ENCODE measurements around the gene TMEM150C. TPM values are rescaled to one million over a fixed set of nuclear protein-coding genes. Genes with fewer than 3 reads are reported as not detected.

The TMEM150C gene
- total RNA-seq, 1 donor from 2014 or later, result 7.3 TPM

DNA sequence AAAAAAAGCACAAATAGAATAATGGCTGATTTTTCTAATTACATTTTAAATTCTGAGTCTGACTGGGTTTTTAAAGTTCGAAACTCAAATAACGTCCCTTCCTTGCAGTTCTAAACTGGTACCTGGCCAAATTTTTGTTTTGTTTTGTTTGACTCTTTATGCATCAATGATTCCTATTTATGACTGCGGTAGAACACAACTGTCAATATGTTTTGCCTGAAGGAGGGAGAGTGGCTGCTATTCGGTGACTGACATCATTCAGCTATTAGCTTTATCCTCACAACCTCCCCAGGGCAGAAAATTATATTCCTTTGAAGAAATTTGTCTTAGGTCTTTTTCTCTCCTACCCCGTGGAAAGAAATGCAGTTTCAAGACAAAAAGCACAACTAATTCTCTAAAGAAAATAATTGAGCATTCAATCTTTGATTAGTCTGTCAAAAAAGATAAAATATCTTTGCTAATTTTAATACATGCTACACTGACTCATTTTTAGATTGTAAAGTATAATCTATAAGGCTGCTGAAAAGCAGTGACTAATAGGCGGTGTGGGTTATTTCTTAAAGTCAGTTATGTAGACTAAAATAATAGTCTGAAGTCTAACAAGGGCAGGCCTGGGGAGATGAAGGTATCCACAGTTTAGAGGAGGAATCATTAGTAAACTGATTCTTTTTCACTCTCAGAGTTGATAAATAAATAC, 61.9 kb downstream of the TMEM150C start:
- Mint-ChIP-seq H3K4me3 (ENCODE audit: low read depth) (no peak overlapping the region), H3K27ac (no peak overlapping the region), H3K36me3 (ENCODE audit: insufficient read depth) (peaks cover 1% of the 10 kb centered on the region), H3K27me3 (no peaks in the 10 kb centered on the region), H3K4me1 (ENCODE audit: low read depth) (peaks cover 7% of the 10 kb centered on the region), H3K9me3 (ENCODE audit: low read depth) (no peaks in the 10 kb centered on the region)
- no peak for DNase-seq (ENCODE audit: low spot score, unreplicated experiment)
- TF ChIP-seq, protein P1, sequence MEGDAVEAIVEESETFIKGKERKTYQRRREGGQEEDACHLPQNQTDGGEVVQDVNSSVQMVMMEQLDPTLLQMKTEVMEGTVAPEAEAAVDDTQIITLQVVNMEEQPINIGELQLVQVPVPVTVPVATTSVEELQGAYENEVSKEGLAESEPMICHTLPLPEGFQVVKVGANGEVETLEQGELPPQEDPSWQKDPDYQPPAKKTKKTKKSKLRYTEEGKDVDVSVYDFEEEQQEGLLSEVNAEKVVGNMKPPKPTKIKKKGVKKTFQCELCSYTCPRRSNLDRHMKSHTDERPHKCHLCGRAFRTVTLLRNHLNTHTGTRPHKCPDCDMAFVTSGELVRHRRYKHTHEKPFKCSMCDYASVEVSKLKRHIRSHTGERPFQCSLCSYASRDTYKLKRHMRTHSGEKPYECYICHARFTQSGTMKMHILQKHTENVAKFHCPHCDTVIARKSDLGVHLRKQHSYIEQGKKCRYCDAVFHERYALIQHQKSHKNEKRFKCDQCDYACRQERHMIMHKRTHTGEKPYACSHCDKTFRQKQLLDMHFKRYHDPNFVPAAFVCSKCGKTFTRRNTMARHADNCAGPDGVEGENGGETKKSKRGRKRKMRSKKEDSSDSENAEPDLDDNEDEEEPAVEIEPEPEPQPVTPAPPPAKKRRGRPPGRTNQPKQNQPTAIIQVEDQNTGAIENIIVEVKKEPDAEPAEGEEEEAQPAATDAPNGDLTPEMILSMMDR (IDR thresholded peaks at IDR 0.05; ENCODE audit: unreplicated experiment), result no peak

DNA sequence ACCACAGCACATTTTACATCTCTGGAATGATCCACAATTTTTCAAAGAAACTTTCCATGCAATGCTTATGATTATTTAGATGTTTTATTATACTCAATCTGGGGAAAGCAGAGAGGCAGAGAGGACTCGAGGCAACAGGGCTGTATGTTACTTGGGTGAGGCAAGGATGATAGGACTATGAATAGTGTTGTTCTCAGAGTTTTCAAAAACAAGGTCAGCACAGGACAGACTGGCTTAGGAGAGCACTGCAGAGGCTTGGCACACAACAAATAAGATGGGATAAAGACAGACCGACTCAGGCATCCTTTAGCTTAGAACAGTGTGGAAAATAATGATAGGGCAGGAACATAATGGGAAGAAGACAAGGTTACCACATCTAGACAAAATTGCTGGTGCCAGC, 65.4 kb downstream of the TMEM150C start:
- TF ChIP-seq, protein P1 (IDR thresholded peaks at IDR 0.05; ENCODE audit: unreplicated experiment), result no peak
- no peak overlapping the region for H3K4me3 Mint-ChIP-seq (ENCODE audit: low read depth)
- no peaks in the 10 kb centered on the region for H3K36me3 Mint-ChIP-seq (ENCODE audit: insufficient read depth)
- no peaks in the 10 kb centered on the region for H3K27me3 Mint-ChIP-seq
- H3K4me1 Mint-ChIP-seq (ENCODE audit: low read depth), result peaks cover 7% of the 10 kb centered on the region
- no peaks in the 10 kb centered on the region for H3K9me3 Mint-ChIP-seq (ENCODE audit: low read depth)
- H3K27ac Mint-ChIP-seq, result no peak overlapping the region
- no peak for DNase-seq (ENCODE audit: low spot score, unreplicated experiment)

DNA sequence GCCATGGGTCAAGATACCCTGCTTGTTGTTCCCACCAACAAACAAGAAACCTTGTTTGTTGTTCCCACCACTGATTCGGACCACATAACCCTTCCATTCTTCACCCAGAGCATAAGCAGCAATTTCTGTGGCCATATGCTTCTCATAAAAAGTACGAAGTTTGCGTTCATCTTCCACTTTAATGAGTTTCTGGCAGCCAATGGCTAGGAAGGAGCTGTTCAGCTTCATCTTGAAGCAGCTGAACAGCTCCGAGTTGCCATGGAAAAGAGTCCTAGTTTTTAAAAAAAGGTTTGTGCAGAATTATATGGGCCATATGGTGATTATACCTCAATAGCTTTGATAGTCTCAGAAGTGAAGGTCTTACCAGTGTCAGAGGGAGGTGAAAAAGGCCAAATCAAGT, 66.1 kb downstream of the TMEM150C start:
- no peaks in the 10 kb centered on the region for H3K36me3 Mint-ChIP-seq (ENCODE audit: insufficient read depth)
- no peak overlapping the region for H3K27ac Mint-ChIP-seq
- TF ChIP-seq, protein P1 (IDR thresholded peaks at IDR 0.05; ENCODE audit: unreplicated experiment), result no peak
- H3K9me3 Mint-ChIP-seq (ENCODE audit: low read depth), result no peaks in the 10 kb centered on the region
- DNase-seq (ENCODE audit: low spot score, unreplicated experiment), result no peak
- H3K4me3 Mint-ChIP-seq (ENCODE audit: low read depth), result no peak overlapping the region
- no peaks in the 10 kb centered on the region for H3K27me3 Mint-ChIP-seq
- H3K4me1 Mint-ChIP-seq (ENCODE audit: low read depth), result peaks cover 7% of the 10 kb centered on the region

DNA sequence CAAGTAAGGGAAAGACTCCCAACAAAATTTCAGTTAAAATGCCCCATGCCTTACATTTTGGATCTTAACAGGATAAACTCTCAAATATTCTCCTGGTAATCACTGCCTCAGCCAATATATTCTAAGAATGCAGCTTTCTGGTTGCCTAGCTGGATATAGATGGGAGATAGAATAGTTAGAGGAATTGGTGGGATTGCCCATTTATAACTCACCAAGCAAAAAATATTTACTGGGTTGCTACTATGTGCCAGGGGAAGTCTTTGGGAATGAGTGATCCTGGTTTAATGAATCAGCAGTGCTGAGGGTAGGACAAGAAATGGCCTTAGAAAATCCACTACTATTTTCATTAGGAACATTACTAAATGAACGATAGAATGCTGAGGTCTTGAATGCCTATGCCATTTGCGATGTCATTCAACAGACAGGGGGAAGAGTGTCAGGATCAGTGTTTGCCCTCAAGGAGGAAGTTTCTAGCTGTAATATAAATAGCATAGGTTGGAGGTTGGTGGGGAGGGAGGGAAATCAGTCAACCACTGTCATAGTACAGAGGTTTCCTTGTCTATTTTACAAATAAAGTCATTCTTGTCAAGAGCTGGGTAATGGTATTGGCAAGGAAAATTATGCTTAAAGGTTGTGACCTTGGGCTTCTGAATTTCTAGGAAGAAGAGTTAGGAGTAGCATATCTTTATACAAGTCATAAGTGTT, 67.9 kb downstream of the TMEM150C start:
- TF ChIP-seq, protein P1 (IDR thresholded peaks at IDR 0.05; ENCODE audit: unreplicated experiment), result no peak
- Mint-ChIP-seq H3K9me3 (ENCODE audit: low read depth) (no peaks in the 10 kb centered on the region), H3K4me1 (ENCODE audit: low read depth) (no peaks in the 10 kb centered on the region), H3K4me3 (ENCODE audit: low read depth) (no peak overlapping the region), H3K36me3 (ENCODE audit: insufficient read depth) (no peaks in the 10 kb centered on the region), H3K27me3 (no peaks in the 10 kb centered on the region), H3K27ac (no peak overlapping the region)
- DNase-seq (ENCODE audit: low spot score, unreplicated experiment), result no peak

DNA sequence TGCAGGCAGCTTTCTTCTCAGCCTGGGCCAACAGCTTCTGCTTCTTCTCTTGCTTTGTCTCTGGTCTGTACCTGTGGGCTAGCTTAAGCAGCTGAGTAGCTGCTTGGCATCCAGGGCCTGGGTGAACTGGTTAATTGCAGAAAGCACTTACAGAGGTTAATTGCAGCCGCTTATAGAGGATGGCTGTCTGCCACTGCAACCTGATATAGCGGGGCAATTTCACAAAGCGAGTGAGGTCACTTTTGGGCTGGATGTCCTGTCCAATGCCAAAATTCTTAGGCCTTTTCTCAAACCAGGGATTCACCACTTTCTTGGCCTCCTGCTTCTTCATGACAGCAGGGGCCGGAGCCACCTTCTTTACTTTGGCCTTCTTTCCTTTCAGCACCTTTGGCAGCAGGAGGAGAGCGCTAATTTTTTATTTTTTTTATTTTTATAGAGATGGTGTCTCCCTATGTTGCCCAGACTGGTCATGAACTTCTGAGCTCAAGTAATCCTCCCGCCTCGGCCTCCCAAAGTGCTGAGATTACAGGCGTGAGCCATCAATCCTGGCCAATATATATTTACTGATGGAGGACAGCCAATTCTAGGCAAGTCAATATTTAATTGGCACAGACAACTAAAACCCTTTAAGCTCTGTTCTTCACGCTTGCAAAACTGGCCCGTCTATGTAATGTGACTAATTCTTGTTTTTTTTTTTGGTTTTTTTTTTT, 70.4 kb downstream of the TMEM150C start:
- Mint-ChIP-seq H3K27me3 (no peaks in the 10 kb centered on the region), H3K4me1 (ENCODE audit: low read depth) (no peaks in the 10 kb centered on the region), H3K9me3 (ENCODE audit: low read depth) (no peaks in the 10 kb centered on the region), H3K4me3 (ENCODE audit: low read depth) (no peak overlapping the region), H3K36me3 (ENCODE audit: insufficient read depth) (peaks cover 2% of the 10 kb centered on the region), H3K27ac (no peak overlapping the region)
- no peak for DNase-seq (ENCODE audit: low spot score, unreplicated experiment)
- TF ChIP-seq, protein P1 (IDR thresholded peaks at IDR 0.05; ENCODE audit: unreplicated experiment), result no peak

Measured in progenitor cell of endocrine pancreas (in vitro differentiated cells).